OCI-LY1 (cell line): ENCODE data around the gene MAP3K7.

Source experiments
- H2AFZ ChIP-seq: fragments of 200-600 bp; sonication (generic), shearing (Covaris generic); 2 replicates; pipeline ENCODE4 v1.6.0; 2014; ENCODE audit warnings: antibody characterized with exemption, mild to moderate bottlenecking, low read length
- H3F3A ChIP-seq: fragments of 200-600 bp; sonication (generic), shearing (Covaris generic); 2 replicates; pipeline ENCODE4 v1.6.0; 2014; ENCODE audit warnings: mild to moderate bottlenecking, antibody characterized with exemption, low read length, moderate library complexity; ENCODE audit not compliant: insufficient read depth
- H3K27ac ChIP-seq: fragments of 200-600 bp; sonication (generic); 2 replicates; pipeline ENCODE4 v1.5.1; 2014; ENCODE audit warnings: low read length, mixed run types, mild to moderate bottlenecking, low read depth; ENCODE audit not compliant: poor library complexity, severe bottlenecking
- H3K27me3 ChIP-seq: fragments of 200-600 bp; sonication (generic); 2 replicates; pipeline ENCODE4 v1.6.0; 2014; ENCODE audit warnings: antibody characterized with exemption, mild to moderate bottlenecking, low read length, moderate library complexity; ENCODE audit not compliant: insufficient read depth
- H3K36me3 ChIP-seq: fragments of 200-600 bp; sonication (generic); 2 replicates; pipeline ENCODE4 v1.6.1; 2014; ENCODE audit warnings: mild to moderate bottlenecking, antibody characterized with exemption, low read length, moderate library complexity, mixed read lengths; ENCODE audit not compliant: insufficient read depth
- H3K4me1 ChIP-seq: fragments of 200-600 bp; sonication (generic); 2 replicates; pipeline ENCODE4 v1.5.1; 2014; ENCODE audit warnings: mild to moderate bottlenecking, low read length, moderate library complexity; ENCODE audit not compliant: insufficient read depth, severe bottlenecking
- H3K4me2 ChIP-seq: fragments of 200-600 bp; sonication (generic), shearing (Covaris generic); 2 replicates; pipeline ENCODE4 v1.6.1; 2014; ENCODE audit warnings: low read length
- H3K4me3 ChIP-seq: fragments of 200-600 bp; sonication (generic); 2 replicates; pipeline ENCODE4 v1.5.1; 2014; ENCODE audit warnings: low read length, low read depth, mild to moderate bottlenecking, mixed read lengths; ENCODE audit not compliant: poor library complexity, severe bottlenecking
- H3K79me2 ChIP-seq: fragments of 200-600 bp; shearing (Covaris generic); 2 replicates; pipeline ENCODE4 v1.6.1; 2016; ENCODE audit warnings: mixed run types, low read length, mixed read lengths; ENCODE audit not compliant: insufficient read depth
- H3K9ac ChIP-seq: fragments of 200-600 bp; sonication (generic), shearing (Covaris generic); 2 replicates; pipeline ENCODE4 v1.6.1; 2014; ENCODE audit warnings: mild to moderate bottlenecking, low read length, mixed read lengths
- H3K9me2 ChIP-seq: fragments of 200-600 bp; sonication (generic), shearing (Covaris generic); 2 replicates; pipeline ENCODE4 v1.6.1; 2014; ENCODE audit warnings: low read depth, mild to moderate bottlenecking, low read length, mixed read lengths
- H3K9me3 ChIP-seq: fragments of 200-600 bp; shearing (Covaris generic); 2 replicates; pipeline ENCODE4 v1.6.1; 2014; ENCODE audit warnings: low read length, mixed read lengths
- H4K20me1 ChIP-seq: fragments of 200-600 bp; sonication (generic), shearing (Covaris generic); 2 replicates; pipeline ENCODE4 v1.6.0; 2016; ENCODE audit warnings: mild to moderate bottlenecking, low read length; ENCODE audit not compliant: insufficient read depth
- EZH2 ChIP-seq: fragments of 200-600 bp; sonication (generic), shearing (Covaris generic); IDR thresholded peaks from 2 replicates; pipeline ENCODE4 v1.8.0; 2017; ENCODE audit warnings: borderline replicate concordance, mixed run types, mild to moderate bottlenecking, antibody characterized with exemption, low read length, moderate library complexity, mixed read lengths
- TF ChIP-seq, protein P1 (sequence below): fragments of 200-600 bp; sonication (generic), shearing (Covaris generic); IDR thresholded peaks from 2 replicates; pipeline ENCODE4 v1.5.1; 2017; ENCODE audit warnings: mild to moderate bottlenecking, antibody characterized with exemption, low read length, moderate library complexity, mixed read lengths

MAP3K7 gene

DNA sequence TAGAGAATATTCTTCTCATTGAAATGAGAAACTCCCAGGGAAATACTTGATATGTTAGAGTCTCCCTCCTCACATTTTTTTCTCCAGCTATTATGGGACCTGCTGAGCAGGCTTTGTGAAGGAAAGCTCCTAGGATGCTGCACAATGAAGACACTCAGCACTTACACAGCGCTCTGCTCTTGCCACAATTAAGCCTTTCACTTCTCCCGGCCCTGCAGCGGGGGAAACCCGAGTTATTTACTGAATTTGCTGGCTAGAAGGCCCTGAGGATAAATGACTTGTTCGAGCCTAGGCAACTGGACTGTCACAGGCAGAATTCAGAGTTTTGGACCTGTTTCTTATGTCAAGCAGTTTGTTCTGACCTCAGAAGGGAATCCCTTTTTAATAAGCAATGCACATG is 102.0 kb downstream of the MAP3K7 start:
- Histone ChIP-seq H2AFZ (no peak overlapping the region), H4K20me1 (no peaks in the 10 kb centered on the region), H3K9me2 (no peaks in the 10 kb centered on the region), H3K27me3 (no peaks in the 10 kb centered on the region), H3F3A (no peaks in the 10 kb centered on the region), H3K27ac (no peak overlapping the region), H3K9me3 (0 out of 2 replicates have a peak, but pooled peaks cover 3% of the 10 kb centered on the region), H3K36me3 (no peaks in the 10 kb centered on the region), H3K79me2 (no peaks in the 10 kb centered on the region), H3K4me2 (no peak overlapping the region), H3K9ac (no peak overlapping the region), H3K4me1 (no peaks in the 10 kb centered on the region), H3K4me3 (no peak overlapping the region)
- TF ChIP-seq EZH2, result no peak
- TF ChIP-seq, protein P1, sequence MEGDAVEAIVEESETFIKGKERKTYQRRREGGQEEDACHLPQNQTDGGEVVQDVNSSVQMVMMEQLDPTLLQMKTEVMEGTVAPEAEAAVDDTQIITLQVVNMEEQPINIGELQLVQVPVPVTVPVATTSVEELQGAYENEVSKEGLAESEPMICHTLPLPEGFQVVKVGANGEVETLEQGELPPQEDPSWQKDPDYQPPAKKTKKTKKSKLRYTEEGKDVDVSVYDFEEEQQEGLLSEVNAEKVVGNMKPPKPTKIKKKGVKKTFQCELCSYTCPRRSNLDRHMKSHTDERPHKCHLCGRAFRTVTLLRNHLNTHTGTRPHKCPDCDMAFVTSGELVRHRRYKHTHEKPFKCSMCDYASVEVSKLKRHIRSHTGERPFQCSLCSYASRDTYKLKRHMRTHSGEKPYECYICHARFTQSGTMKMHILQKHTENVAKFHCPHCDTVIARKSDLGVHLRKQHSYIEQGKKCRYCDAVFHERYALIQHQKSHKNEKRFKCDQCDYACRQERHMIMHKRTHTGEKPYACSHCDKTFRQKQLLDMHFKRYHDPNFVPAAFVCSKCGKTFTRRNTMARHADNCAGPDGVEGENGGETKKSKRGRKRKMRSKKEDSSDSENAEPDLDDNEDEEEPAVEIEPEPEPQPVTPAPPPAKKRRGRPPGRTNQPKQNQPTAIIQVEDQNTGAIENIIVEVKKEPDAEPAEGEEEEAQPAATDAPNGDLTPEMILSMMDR, result no peak

DNA sequence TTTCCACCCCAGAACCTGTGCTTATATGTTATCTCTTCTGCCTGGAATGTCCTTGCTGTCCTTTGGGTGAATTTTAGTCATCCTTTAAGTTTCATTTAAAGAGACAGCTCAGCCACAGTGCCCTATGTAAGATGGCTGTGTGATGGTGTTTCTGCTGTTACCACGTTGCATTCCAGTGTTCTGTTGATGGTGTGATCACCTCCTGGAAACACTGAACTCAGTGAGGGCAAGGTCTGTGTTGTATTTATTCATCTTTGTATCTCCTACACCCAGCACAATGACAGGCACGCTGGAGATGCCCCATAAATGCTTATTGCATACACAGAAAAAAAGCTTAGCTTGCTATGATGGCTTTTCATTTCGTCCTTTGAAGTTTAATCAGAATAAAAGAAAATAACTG is 102.5 kb downstream of the MAP3K7 start:
- H3K4me3 ChIP-seq, result no peak overlapping the region
- no peaks in the 10 kb centered on the region for H3K36me3 ChIP-seq
- no peaks in the 10 kb centered on the region for H3K4me1 ChIP-seq
- no peak overlapping the region for H3K27ac ChIP-seq
- H2AFZ ChIP-seq, result no peak overlapping the region
- no peak for TF ChIP-seq EZH2
- 0 out of 2 replicates have a peak, but pooled peaks cover 3% of the 10 kb centered on the region for H3K9me3 ChIP-seq
- H3K9me2 ChIP-seq, result no peaks in the 10 kb centered on the region
- no peaks in the 10 kb centered on the region for H4K20me1 ChIP-seq
- no peak overlapping the region for H3K4me2 ChIP-seq
- no peak overlapping the region for H3K9ac ChIP-seq
- no peaks in the 10 kb centered on the region for H3F3A ChIP-seq
- H3K79me2 ChIP-seq, result no peaks in the 10 kb centered on the region
- H3K27me3 ChIP-seq, result no peaks in the 10 kb centered on the region

DNA sequence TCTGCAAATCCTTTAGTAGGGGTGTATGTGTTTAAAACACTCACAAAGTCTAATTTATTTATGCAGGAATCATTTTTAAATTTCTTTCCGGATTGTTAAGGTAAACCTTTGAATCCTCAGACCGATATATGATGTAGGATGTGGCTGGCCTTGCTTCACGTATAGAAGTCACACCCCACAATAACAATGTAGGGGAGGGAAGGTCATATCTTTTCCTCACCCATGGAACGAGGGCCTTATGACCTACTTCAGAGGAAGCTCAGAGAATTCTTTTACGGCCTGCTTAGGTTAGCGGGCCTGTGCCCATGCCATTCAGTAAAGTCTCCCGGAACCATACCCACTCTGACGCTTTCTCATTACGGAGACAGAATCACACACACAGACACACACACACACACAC is 102.9 kb downstream of the MAP3K7 start:
- no peaks in the 10 kb centered on the region for H4K20me1 ChIP-seq
- H3K9ac ChIP-seq, result no peak overlapping the region
- H3K36me3 ChIP-seq, result no peaks in the 10 kb centered on the region
- H3K27ac ChIP-seq, result no peak overlapping the region
- H3K9me3 ChIP-seq, result 0 out of 2 replicates have a peak, but pooled peaks cover 3% of the 10 kb centered on the region
- H2AFZ ChIP-seq, result no peak overlapping the region
- H3K27me3 ChIP-seq, result no peaks in the 10 kb centered on the region
- TF ChIP-seq, protein P1, result no peak
- TF ChIP-seq EZH2, result no peak
- no peaks in the 10 kb centered on the region for H3K79me2 ChIP-seq
- peaks cover 4% of the 10 kb centered on the region for H3K4me1 ChIP-seq
- no peak overlapping the region for H3K4me3 ChIP-seq
- H3K9me2 ChIP-seq, result no peaks in the 10 kb centered on the region
- no peaks in the 10 kb centered on the region for H3F3A ChIP-seq
- no peak overlapping the region for H3K4me2 ChIP-seq

DNA sequence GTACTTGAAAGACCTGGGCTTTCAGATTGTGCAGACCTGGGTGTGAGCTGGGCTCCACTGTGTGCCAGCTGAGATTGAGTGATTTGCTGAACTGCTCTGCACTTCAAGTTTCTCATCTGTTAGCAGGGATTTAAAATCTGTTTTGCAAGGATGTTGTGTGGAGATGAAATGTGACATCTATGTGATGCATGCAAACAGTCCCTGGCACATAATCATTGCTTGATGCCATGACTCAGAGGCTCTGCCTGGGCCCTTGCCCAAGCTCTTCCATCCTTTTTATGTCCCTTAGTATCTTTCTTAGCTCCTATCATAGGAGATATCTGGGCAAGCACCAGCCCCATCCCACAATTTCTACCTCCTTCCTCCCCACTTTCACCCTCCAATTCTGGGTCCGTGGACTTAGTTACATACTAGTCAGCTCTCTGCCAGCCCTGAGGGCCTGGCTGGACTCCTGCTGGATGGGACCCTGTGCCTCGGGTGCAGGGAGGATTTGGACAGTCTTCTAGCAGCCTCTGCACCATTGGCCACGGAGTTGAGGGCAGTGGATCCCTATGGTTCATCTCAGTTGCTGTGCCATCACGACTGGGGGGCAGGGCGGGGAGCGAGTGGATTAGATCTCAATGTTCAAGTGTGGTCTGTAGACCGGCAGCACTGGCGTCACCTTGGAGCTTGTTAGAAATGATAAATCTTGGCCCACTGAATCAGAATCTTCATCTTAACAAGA is 103.6 kb downstream of the MAP3K7 start:
- no peak overlapping the region for H3K4me2 ChIP-seq
- H3F3A ChIP-seq, result no peaks in the 10 kb centered on the region
- no peaks in the 10 kb centered on the region for H4K20me1 ChIP-seq
- no peaks in the 10 kb centered on the region for H3K9me2 ChIP-seq
- H3K9ac ChIP-seq, result no peak overlapping the region
- H3K4me1 ChIP-seq, result peaks cover 10% of the 10 kb centered on the region
- no peak overlapping the region for H3K27ac ChIP-seq
- H3K36me3 ChIP-seq, result no peaks in the 10 kb centered on the region
- 0 out of 2 replicates have a peak, but pooled peaks cover 3% of the 10 kb centered on the region for H3K9me3 ChIP-seq
- H3K27me3 ChIP-seq, result no peaks in the 10 kb centered on the region
- no peak overlapping the region for H3K4me3 ChIP-seq
- no peak for TF ChIP-seq EZH2
- TF ChIP-seq, protein P1, result no peak
- H3K79me2 ChIP-seq, result no peaks in the 10 kb centered on the region
- H2AFZ ChIP-seq, result no peak overlapping the region
